ENCODE results near the gene PSMD9. TPM values are rescaled to one million over a fixed set of nuclear protein-coding genes. Genes with fewer than 3 reads are reported as not detected.
"Not testable (repeated sequence)": the region's sequence is repeated elsewhere in the genome, so short reads cannot be mapped to it uniquely, and the experiment has no call there.

PSMD9 gene
- total RNA-seq, 1 donor from 2014 or later, result 38.8 TPM

DNA sequence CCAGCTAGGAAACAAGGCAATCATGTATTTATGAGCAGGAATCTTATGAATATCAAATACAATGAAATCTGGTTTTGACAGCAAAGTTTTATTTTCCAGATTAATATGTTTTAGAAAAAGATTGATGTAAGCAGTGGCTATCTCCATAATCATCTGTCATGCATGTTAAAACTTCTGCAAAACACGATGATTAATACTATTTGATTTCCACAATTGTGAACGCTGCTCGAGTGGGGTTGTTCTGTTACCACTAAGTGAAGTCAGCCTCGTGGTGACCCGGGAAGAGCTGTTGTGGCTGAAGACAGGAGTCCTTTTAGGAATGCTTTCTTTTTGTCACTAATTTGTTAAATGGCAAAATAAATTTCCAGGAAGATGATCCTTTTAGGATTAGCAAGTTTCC lies 39.2 kb downstream of the PSMD9 start:
- no peak for DNase-seq (ENCODE audit: low spot score, unreplicated experiment)
- H3K36me3 Mint-ChIP-seq (ENCODE audit: insufficient read depth), result peaks cover 6% of the 10 kb centered on the region
- TF ChIP-seq CTCF (IDR thresholded peaks at IDR 0.05; ENCODE audit: unreplicated experiment), result no peak
- H3K4me1 Mint-ChIP-seq (ENCODE audit: low read depth), result peaks cover 11% of the 10 kb centered on the region
- H3K27ac Mint-ChIP-seq, result no peak overlapping the region
- H3K27me3 Mint-ChIP-seq, result peaks cover 6% of the 10 kb centered on the region
- no peaks in the 10 kb centered on the region for H3K9me3 Mint-ChIP-seq (ENCODE audit: low read depth)
- no peak overlapping the region for H3K4me3 Mint-ChIP-seq (ENCODE audit: low read depth)

DNA sequence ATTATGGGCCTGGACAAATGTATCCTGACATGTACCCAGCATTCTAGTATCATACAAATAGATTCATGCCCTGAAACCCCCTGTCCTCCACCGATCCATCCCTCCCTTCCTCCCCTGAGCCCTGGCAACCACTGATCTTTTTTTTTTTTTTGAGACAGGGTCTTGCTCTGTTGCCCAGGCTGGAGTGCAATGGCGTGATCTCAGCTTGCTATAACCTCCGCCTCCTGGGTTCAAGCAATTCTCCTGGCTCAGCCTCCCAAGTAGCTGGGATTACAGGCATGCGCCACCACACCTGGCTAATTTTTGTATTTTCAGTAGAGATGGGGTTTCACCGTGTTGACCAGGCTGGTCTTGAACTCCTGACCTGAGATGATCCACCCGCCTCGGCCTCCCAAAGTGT lies 41.0 kb downstream of the PSMD9 start:
- H3K4me1 Mint-ChIP-seq (ENCODE audit: low read depth), result peaks cover 12% of the 10 kb centered on the region
- not testable (repeated sequence) for H3K36me3 Mint-ChIP-seq (ENCODE audit: insufficient read depth); H3K4me3 Mint-ChIP-seq (ENCODE audit: low read depth); H3K27ac Mint-ChIP-seq; DNase-seq (ENCODE audit: low spot score, unreplicated experiment); H3K27me3 Mint-ChIP-seq; H3K9me3 Mint-ChIP-seq (ENCODE audit: low read depth)

DNA sequence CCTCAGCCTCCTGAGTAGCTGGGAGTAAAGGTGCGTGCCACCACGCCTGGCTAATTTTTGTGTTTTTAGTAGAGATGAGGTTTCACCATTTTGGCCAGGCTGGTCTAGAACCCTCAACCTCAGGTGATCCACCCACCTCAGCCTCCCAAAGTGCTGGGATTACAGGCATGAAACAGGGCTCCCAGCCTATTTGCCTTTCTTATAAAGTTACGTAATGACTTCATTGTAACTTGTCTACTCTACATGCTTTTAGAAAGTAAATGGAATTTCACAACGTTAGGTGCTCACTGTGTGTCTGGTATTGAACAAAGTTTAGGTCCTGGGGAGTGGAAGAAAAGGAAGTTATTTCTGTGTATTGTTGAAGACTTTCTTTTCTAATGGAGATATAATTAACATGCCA lies 42.3 kb downstream of the PSMD9 start:
- Mint-ChIP-seq H3K4me1 (ENCODE audit: low read depth) (peaks cover 4% of the 10 kb centered on the region), H3K27ac (no peak overlapping the region), H3K27me3 (peaks cover 4% of the 10 kb centered on the region), H3K9me3 (ENCODE audit: low read depth) (no peaks in the 10 kb centered on the region), H3K36me3 (ENCODE audit: insufficient read depth) (peaks cover 7% of the 10 kb centered on the region), H3K4me3 (ENCODE audit: low read depth) (no peak overlapping the region)
- DNase-seq (ENCODE audit: low spot score, unreplicated experiment), result no peak
- no peak for TF ChIP-seq CTCF (IDR thresholded peaks at IDR 0.05; ENCODE audit: unreplicated experiment)

DNA sequence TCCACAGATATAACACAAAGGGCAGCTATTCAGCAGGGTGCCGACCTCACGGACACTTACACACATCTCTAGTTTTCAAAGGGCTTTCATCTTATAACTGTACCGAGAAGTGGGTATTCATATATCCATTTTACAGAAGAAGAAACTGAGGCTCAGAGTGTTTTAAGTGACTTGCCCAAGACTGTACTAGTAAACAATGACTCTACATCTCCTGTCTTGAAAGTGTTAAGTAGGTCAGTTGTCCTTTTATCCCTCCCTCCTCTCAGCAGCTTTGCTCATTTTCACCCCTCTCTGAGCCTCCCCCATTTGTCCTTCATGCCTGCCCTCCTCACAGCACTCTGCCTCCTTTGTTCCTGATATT lies 43.6 kb downstream of the PSMD9 start:
- peak overlapping the region; percentile 6 for H3K27ac Mint-ChIP-seq
- DNase-seq (ENCODE audit: low spot score, unreplicated experiment), result no peak
- no peak for TF ChIP-seq CTCF (IDR thresholded peaks at IDR 0.05; ENCODE audit: unreplicated experiment)
- peaks cover 16% of the 10 kb centered on the region for H3K36me3 Mint-ChIP-seq (ENCODE audit: insufficient read depth)
- peaks cover 4% of the 10 kb centered on the region for H3K4me1 Mint-ChIP-seq (ENCODE audit: low read depth)
- H3K4me3 Mint-ChIP-seq (ENCODE audit: low read depth), result no peak overlapping the region
- H3K9me3 Mint-ChIP-seq (ENCODE audit: low read depth), result no peaks in the 10 kb centered on the region
- peaks cover 4% of the 10 kb centered on the region for H3K27me3 Mint-ChIP-seq

DNA sequence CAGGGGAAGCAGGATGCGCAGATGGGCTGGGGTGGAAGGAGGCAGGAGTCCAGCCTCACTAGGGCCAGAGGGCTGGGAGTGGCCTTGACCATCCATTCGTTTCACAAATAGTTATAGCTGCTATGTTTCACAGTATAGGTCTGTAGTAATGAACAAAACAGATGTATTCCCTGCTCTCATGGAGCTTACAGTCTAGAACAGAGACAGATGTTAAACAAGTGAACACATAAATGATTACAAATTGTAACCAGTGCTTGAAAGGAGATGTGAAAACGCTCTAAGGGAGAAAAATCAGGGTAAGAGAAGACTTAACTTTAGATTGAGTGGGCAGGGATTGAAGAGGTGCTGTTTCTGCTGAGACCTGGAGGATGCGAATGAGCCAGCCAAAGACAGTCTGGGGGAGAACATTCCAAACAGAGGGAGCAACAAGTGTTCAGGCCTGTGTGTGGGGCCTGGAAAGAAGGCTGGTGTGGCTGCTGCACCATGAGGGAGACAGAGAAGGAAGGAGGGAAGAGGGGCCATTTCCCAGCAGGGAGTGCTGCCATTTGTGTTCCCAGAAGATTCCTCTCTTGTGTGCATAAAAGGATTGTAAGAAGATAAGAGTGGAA lies 44.4 kb downstream of the PSMD9 start:
- no peaks in the 10 kb centered on the region for H3K9me3 Mint-ChIP-seq (ENCODE audit: low read depth)
- H3K4me3 Mint-ChIP-seq (ENCODE audit: low read depth), result no peak overlapping the region
- H3K4me1 Mint-ChIP-seq (ENCODE audit: low read depth), result peaks cover 4% of the 10 kb centered on the region
- H3K27me3 Mint-ChIP-seq, result peaks cover 4% of the 10 kb centered on the region
- H3K27ac Mint-ChIP-seq, result peak overlapping the region; percentile 5
- no peak for DNase-seq (ENCODE audit: low spot score, unreplicated experiment)
- peaks cover 23% of the 10 kb centered on the region for H3K36me3 Mint-ChIP-seq (ENCODE audit: insufficient read depth)
- TF ChIP-seq CTCF (IDR thresholded peaks at IDR 0.05; ENCODE audit: unreplicated experiment), result no peak

- Mint-ChIP-seq H3K27ac (peak overlapping the region; percentile 33), H3K36me3 (ENCODE audit: insufficient read depth) (peaks cover 23% of the 10 kb centered on the region), H3K9me3 (ENCODE audit: low read depth) (no peaks in the 10 kb centered on the region), H3K27me3 (peaks cover 4% of the 10 kb centered on the region), H3K4me3 (ENCODE audit: low read depth) (no peak overlapping the region), H3K4me1 (ENCODE audit: low read depth) (peaks cover 4% of the 10 kb centered on the region)
- no peak for TF ChIP-seq CTCF (IDR thresholded peaks at IDR 0.05; ENCODE audit: unreplicated experiment)
- DNase-seq (ENCODE audit: low spot score, unreplicated experiment), result no peak
Observed at GRCh38 chr12:121933522-121934308, 45.1 kb downstream of the PSMD9 start.

Data from progenitor cell of endocrine pancreas (in vitro differentiated cells).